Measurements from ENCODE around the gene WDR1.
"Not testable (repeated sequence)": the region's sequence is repeated elsewhere in the genome, so short reads cannot be mapped to it uniquely, and the experiment has no call there.

Gene WDR1

GRCh38 chr4:10130178-10130888, 13.7 kb upstream of the WDR1 start:
- TF ChIP-seq CREB5 (CRISPR knock-in tag; IDR thresholded peaks at IDR 0.05; ENCODE audit: low read depth) (no peak), TCF4 (CRISPR knock-in tag; IDR thresholded peaks at IDR 0.05; ENCODE audit: borderline replicate concordance) (no peak), GLIS3 (CRISPR knock-in tag; IDR thresholded peaks at IDR 0.05) (no peak), CSDC2 (CRISPR knock-in tag; IDR thresholded peaks at IDR 0.05) (no peak), OSR1 (CRISPR knock-in tag; IDR thresholded peaks at IDR 0.05) (no peak), ZNF565 (CRISPR knock-in tag; conservative IDR thresholded peaks at IDR 0.05; ENCODE audit: low read depth) (no peak), ISL1 (CRISPR knock-in tag; IDR thresholded peaks at IDR 0.05) (no peak), BACH2 (CRISPR knock-in tag; IDR thresholded peaks at IDR 0.05; ENCODE audit: borderline replicate concordance) (no peak), ZFP30 (CRISPR knock-in tag; IDR thresholded peaks at IDR 0.05) (no peak), ZNF8 (CRISPR knock-in tag; IDR thresholded peaks at IDR 0.05) (no peak)
- peak; percentile 59 for ATAC-seq

GRCh38 chr4:10129196-10130177, 12.9 kb upstream of the WDR1 start:
- ATAC-seq: peak; percentile 87
- TF ChIP-seq ZFP30 (CRISPR knock-in tag; IDR thresholded peaks at IDR 0.05): no peak
- TF ChIP-seq ZC3H10 (CRISPR knock-in tag; IDR thresholded peaks at IDR 0.05): no peak
- no peak for TF ChIP-seq ISL1 (CRISPR knock-in tag; IDR thresholded peaks at IDR 0.05)

GRCh38 chr4:10128761-10129160, 12.2 kb upstream of the WDR1 start:
- no peak for ATAC-seq
- TF ChIP-seq TOX (CRISPR knock-in tag; IDR thresholded peaks at IDR 0.05; ENCODE audit: borderline replicate concordance) (no peak), CSRNP3 (CRISPR knock-in tag; IDR thresholded peaks at IDR 0.05) (no peak), ZNF8 (CRISPR knock-in tag; IDR thresholded peaks at IDR 0.05) (no peak), RARB (CRISPR knock-in tag; IDR thresholded peaks at IDR 0.05) (no peak), ISL1 (CRISPR knock-in tag; IDR thresholded peaks at IDR 0.05) (no peak), ARNTL (CRISPR knock-in tag; IDR thresholded peaks at IDR 0.05; ENCODE audit: borderline replicate concordance, low read depth) (no peak), TCF4 (CRISPR knock-in tag; IDR thresholded peaks at IDR 0.05; ENCODE audit: borderline replicate concordance) (no peak), TSHZ2 (CRISPR knock-in tag; IDR thresholded peaks at IDR 0.05) (no peak), PPARA (CRISPR knock-in tag; IDR thresholded peaks at IDR 0.05; ENCODE audit: borderline replicate concordance) (no peak), POU6F1 (CRISPR knock-in tag; IDR thresholded peaks at IDR 0.05; ENCODE audit: borderline replicate concordance, low read depth) (no peak), ESRRG (CRISPR knock-in tag; IDR thresholded peaks at IDR 0.05) (no peak), ZNF70 (CRISPR knock-in tag; IDR thresholded peaks at IDR 0.05) (no peak), CSDC2 (CRISPR knock-in tag; IDR thresholded peaks at IDR 0.05) (no peak), CREB5 (CRISPR knock-in tag; IDR thresholded peaks at IDR 0.05; ENCODE audit: low read depth) (no peak), OSR1 (CRISPR knock-in tag; IDR thresholded peaks at IDR 0.05) (no peak), ZNF565 (CRISPR knock-in tag; conservative IDR thresholded peaks at IDR 0.05; ENCODE audit: low read depth) (no peak), ZFP3 (CRISPR knock-in tag; IDR thresholded peaks at IDR 0.05) (no peak)

GRCh38 chr4:10127531-10127930, 10.9 kb upstream of the WDR1 start:
- not testable (repeated sequence) for ATAC-seq
